Measurements from ENCODE around the gene RAB31.
A peak's percentile ranks its signal among the peaks of the same experiment; 100 is the strongest.

Gene RAB31

DNA sequence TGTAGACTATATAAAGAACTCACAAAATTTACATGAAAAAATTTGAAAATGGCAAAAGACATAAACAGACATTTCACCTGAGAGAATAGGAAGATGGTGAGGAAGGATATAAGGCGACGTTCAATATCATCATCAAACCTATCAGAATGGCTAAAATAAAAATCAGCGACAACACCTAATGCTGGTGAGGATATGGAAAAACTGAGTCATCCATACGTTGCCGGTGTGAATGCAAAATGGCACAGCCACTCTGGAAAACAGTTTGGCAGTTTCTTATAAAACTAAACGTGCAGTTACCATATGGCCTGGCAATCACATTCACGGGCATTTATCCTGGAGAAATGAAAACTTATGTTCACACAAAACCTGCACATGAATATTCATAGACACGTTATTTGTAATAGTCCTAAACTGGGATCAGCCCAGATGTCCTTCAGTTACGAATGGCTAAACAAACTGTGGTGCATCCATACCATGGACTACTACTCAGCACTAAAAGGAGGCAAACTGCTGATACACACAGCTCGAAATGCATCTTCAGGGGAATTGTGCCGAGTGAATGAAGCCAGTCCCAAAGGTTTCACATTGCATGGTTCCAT lies 114.6 kb downstream of the RAB31 start:
- no peak for DNase-seq (ENCODE audit: low read depth)

DNA sequence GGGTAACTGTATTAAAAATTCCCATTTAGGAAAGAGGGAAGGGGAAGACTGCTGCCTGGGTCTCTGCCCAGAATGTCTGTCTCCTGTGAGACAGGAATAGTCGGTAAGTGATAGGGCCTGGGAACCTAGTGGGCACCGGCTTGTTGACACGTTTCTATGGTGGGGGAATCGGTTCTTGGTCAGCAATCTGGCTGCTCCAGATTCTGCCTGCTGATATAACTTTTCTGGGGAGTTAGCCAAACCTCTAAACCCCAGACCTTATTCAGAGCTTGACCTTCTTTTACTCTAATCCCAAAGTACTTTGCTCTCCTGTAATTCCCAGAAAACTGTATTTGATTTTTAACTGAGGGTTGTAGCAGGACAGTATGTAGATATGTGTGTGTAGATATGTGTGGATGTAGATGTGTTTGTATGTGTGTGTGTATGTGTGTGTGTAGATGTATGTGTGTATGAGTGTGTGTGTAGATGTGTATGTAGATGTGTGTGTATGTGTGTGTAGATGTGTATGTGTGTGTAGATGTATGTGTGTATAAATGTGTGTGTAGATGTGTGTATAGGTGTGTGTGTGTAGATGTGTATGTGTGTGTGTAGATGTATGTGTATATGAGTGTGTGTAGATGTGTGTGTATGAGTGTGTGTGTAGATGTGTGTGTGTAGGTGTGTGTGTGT lies 115.8 kb downstream of the RAB31 start:
- DNase-seq (ENCODE audit: low read depth): no peak

DNA sequence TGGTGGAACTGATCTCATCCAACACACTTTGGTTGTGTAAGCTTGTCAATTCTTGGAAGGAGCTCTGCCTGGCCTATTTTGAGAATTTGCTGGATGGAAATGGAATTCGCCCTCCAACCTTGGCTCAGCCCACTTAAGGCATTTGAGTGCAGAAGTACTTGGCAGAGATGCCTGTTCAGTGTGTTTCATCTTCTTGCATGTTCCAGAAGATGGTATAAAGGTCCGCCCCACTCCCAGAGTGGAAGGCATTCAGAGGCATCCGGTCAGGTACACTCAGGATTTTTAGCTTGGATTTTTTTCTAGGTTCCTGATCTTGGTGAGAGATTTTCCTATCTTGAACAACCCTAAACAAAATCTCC lies 116.4 kb downstream of the RAB31 start:
- no peak for DNase-seq (ENCODE audit: low read depth)

DNA sequence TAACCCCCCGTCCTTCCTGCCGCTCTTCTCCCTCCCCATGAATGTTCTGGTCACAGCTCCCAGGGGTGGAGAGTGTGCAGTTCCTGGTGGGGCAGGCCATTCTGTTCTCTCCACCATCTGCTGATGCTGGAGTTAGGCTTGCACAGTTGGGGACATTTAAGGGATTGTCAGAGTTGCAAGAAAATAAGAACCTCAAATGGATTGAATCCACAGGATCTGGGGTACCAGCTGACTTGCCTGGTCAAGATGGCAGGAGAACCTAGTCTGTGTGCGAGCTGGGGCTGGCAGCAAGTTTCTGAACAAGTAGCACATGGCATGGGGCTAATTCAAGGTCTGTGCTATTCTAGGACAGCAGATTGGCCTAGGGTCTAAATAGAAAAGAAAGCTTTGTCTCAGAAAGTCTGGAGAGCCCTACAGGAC lies 116.9 kb downstream of the RAB31 start:
- DNase-seq (ENCODE audit: low read depth): no peak

DNA sequence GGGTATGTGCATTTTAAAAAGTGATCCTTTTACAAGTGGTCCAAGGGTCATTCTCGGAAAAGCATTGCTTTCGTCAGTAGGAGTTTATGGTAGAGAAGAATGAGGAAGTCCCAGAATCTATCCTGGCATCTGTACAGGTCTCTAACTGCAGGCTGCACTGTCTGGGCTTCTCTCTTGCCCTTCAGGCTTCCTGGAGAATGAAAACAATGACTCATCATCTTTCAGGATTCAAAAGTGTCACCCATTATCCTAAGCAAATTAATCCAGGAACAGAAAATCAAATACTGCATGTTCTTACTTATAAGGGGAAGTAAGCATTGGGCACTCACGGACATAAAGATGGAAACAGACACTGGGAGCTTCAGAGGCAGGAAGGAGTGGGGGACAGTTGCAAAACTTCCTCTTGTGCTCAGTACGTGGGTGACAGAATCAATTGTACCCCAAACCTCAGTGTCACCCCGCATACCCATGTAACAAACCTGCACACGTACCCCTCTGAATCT lies 117.5 kb downstream of the RAB31 start:
- peak; percentile 72 for DNase-seq (ENCODE audit: low read depth)

DNA sequence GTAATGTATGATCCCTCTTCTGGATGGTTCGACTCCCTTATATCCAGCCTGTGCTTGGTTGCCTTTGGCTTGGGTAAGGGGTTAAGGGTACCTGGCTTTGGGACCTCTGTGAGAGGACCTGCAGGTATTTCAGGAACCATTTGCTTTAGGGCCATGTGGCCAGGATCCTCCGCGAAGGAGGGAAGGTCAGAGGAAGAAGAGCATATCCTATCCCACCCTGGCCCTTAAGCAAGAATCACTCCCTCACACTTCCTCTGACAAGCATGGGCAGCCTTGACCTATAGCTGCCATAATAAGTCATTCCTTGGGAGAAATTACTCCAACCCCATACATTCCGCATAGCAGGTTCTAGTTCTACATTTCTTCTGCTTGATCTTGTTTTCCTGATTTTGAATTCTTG lies 118.6 kb downstream of the RAB31 start:
- DNase-seq (ENCODE audit: low read depth): no peak

DNA sequence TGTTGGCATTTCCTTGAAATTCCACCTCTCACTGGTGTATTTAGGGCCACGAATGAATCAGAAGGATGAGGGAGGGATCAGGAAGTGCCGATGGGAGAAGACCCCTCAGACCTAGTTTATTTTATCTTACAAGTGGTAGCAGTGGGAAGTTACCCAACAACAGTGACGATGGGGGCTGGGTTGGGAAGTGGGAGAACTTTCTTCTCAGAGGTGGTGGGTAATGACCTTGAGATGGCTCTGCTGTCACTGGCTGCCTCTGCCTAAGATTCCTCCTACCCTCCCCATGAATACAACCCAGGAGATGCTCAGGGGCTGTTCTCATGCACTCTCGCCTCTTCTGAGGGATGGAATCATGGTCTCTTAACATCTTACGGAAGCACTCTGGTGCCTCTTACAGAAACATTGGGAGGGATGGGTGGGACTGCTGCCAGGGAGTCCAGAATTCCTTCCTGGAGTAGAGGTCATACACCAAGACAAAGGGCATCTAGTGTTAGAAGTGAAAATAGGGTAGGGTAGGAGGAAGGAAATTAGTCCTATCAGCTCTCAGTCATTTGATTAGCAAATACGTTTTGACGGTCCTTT lies 119.2 kb downstream of the RAB31 start:
- no peak for DNase-seq (ENCODE audit: low read depth)

DNA sequence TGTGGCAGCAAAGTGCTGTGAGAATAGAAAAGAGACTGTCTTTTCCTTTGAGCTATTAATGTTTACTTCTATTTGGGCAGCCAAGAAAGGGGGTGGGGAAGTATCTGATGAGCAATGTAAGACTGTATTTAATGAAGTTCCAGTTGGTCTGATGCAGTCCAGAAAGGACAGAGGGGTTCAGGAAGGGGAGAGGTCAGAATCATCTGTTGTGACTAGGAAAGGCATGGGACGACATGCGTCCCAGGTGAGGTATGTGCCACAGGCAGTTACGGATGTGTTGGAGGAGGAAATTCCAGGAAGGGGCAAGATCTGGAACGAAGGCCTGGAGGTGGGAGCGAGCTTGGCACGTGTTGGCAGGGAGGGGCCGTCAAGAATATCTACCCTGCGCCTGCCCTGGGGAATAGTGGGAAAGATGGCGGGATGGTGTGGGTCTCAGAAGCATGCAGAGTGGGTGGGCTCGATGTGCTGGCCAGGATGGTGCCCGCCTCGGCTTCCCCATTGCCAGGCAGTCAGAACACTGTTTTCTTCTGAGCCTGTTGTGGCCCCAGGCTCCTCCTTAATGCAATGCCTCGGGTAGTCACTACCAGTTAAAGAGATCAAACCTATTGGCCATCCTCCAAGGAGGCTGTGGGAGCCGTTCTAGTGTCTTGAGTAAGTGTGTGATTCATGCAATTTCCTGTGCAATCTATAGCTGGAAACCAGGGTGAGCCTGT lies 119.8 kb downstream of the RAB31 start:
- peak; percentile 98 for DNase-seq (ENCODE audit: low read depth)

DNA sequence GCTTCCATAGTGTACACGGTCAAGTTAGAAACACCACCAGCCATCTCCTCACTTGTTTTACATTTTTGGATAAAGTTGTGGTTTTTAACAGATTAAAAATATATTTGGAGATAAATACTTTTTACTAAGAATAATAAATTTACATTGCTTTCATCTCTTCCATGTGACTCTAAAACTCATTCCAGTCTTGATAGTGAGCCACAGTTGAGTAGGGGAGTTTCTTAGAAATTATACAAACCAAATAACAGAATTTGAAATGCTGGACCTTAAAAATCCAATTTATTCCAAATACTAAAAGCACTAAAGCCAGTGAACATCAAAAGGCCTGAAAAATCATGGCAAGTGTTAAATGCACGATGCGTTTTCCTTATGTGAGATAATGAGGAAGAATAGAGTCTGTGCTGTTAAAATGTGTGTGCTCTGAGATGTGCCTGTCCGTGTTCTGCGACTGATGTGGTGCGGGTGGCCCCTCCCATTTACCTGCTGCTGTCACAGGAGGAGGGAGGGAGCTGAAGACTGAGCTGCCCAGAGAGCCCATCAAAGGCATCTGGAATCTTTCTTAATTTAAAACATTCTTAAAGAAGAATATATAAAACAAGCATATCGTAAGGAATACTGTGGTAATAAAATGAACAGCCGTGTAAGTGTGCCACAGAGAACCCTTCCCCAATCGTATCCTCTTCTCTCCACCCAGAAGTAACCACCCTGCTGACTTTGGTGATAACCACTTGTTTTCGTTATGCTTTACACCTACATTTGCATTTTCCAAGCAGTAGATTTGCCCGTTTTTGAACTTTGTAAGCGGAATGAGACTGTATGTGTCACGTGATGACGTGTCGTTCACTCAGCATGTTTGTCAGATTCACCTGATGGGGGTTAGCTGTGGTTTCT lies 120.7 kb downstream of the RAB31 start:
- no peak for DNase-seq (ENCODE audit: low read depth)

DNA sequence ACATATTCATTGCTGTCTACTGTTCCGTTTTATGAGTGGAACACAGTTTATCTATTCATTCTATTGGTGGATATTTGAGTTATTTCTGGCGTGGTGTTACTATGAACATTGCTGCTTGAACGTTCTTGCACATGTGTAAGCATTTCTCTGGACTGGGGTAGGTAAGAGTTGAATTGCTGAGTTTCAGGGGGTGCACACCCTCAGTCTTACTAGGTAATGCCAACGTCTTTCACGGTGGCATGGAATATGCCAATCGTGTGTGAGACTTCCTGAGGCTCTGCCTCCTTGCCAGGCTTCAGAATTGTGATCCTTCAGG lies 121.3 kb downstream of the RAB31 start:
- DNase-seq (ENCODE audit: low read depth): no peak

DNA sequence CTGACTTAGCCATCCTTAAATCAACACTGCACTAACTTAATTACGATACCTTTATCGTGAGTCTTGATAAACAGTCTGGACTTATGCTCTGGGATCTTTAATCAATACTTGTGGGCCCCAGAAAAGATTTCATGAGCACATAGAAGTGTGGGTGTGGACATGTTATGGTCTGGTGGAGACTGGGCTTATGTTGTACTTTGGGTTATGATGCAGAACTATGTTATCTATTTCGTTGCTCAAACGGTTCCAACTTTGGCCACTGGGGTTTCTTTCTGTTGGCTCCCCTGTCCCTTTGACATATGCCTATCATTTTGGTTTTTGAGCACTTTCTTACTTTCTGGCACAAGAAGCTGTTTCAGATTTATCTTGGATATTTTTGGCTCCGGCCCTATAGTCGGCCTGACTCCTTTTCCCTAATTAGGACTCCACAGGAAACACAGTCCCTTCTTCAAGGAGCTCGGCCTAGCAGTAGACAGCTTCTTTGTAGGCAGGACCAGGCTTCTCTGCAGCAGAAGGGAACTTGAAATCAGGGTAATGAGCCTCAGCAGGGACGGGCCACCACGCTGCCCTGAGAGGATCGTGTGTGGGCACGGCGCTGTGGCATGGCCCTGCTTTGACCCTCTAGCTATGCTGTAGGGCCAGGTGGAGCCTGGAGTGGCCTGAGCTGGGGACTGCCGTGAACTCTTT lies 123.1 kb downstream of the RAB31 start:
- DNase-seq (ENCODE audit: low read depth): no peak

DNA sequence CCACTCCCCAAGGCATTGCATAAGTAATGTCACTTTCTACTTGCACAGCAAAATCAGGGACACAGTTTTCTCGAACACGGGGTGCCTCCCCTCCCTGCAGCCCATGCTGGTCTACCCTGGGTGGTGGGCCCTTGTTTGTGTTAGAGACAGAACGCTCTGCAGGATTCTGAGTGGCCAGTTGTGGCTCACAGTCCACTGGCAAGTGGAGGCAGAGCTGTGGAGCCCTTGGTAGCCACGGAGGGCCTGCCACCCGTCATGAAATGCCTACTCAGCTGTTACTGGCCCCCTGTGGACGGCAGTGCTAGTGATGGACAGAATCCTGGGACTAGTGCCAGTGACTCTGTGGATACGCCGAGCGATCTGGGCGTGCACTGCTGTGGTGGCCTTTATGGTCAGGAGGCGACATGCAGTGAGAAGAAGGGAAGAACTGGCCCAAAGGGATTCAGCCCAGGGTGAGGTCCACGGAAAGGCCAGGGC lies 123.7 kb downstream of the RAB31 start:
- no peak for DNase-seq (ENCODE audit: low read depth)

DNA sequence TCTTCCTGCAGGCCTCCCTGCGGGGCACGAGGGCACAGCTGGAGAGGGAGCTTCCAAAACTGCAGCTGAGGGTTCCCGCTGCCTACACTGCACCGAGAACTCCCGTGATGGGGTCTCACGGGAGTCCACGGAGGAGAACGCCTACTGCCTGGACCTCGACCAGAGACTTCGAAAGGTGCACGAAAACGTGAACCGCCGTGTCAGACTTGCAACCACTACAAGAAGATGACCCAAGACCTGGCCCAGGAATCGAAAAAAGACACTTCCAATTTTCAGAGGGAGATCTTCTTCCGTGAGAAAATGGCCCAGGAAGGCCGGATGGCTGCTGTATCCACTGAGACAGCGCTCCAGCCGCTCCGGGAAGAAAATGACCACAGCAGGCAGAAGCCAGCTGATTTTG lies 124.8 kb downstream of the RAB31 start:
- DNase-seq (ENCODE audit: low read depth): no peak

DNA sequence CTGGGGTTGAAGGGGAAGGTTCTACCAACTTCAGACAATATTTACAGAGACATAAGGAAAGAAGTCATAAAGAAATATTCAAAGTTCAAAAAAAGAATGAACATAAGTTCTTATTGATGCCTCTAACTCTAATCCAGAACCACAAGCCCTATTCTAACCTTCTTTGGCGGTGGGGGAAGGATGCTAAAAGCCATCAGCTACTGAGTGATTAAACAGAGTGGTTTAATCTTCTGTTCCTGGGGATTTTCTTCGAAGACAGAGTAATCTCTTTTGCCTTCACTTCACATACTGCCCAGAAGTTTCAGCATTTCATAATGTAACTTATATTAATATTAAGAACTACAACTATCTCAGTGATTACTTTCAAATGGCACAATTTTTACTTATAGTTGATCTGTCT lies 126.5 kb downstream of the RAB31 start:
- DNase-seq (ENCODE audit: low read depth): no peak

DNA sequence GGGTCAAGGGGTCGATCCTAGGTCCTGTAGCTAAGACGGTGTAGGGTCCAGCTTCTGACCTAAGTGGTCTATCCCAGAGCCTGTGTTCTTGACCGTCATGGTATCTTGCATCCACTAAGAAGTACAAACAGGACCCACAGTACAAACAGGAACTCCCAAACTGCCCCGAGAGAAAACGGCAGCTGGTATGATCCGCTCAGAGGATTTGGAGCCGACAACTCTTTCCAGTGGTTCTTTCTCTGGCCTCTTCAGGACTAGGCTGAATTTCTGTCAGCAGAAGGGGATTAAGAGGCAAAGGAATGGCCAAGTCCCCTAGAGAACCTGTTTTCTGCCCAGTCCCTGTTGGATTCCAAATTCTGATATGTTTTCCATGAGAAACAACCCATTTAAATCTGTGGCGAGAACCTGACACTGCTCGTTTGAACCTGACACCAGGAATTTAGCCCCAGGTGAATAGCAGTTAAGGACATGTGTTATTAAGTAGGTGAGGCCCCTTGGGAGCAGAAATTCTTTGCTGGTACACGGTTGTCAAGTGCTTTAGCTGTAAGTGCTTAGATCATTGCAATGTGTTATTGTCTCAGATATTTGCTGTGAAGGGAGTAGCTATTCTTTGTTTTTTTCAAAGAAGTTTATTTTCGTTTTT lies 127.1 kb downstream of the RAB31 start:
- DNase-seq (ENCODE audit: low read depth): no peak

DNA sequence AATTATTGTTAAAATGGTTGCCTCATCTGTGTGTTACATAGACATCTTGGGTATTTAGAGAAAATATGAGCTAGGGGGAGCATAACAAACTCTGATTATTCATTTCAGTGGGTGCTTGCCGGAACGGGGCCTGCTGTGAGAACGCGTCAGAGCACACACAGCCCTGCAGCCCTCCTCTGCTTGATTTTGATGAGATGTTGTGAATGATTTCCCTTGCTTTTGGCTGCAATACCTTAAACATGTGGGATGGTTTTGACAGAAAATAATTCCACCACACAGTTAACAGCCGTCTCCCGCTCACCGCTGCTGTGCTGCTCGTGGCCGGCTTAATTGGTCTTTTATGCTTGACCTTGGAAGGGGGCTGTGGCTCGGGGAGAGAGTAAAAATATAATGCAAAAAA lies 127.7 kb downstream of the RAB31 start:
- no peak for DNase-seq (ENCODE audit: low read depth)

DNA sequence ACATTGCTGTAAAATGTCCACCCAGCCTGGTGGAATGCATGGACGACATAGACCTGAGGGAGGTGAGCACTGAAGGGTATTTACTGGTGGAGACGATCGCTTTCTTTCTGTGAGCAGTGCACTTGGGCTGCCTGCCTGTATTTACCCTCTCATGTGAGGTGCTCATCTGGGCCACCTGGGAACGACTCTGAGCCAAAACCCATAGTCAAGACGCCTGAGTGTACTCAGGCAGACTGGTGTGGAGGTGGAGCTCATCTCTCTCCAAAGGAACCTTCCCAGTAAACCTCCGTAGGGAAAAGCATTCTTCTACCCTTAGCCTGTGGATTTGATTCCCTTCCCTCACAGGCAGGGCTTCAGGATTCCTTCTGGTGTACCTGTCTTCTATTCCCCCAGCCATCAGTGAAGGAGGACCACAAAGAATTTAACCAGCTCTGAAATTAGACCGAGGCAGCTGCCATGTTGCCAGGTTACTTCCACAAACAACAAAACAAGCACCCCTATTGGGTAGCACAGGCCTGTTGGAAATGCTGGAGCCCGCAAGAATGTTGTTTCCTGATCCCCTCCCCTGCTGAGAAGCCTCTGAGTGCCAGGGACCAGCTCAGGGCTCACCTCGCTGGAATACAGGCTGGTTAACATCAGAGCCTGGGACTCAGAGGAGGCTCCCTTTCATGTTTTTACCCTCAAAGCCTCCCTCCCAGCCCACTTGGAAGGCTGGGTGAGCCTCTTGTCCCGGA lies 130.2 kb downstream of the RAB31 start:
- DNase-seq (ENCODE audit: low read depth): no peak

DNA sequence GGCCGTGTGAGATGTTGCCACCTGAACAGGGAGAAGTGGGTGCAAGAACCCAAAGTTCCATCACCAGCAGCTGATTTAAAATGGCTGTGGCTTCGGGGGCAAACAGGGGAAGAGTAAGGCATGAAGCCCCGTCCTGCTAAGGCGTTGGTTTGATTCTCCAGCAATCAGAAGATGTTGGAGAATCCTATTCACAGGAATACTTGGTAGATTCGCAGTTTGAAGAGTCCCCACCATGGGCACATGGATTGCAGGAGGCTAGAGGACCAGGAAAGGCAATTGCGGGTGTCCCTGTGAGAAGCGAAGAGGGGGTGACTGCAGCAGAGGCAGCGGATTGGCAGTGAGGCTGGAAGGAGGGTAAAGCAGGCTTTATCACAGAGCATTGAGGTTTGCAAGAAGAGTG lies 131.1 kb downstream of the RAB31 start:
- DNase-seq (ENCODE audit: low read depth): no peak

DNA sequence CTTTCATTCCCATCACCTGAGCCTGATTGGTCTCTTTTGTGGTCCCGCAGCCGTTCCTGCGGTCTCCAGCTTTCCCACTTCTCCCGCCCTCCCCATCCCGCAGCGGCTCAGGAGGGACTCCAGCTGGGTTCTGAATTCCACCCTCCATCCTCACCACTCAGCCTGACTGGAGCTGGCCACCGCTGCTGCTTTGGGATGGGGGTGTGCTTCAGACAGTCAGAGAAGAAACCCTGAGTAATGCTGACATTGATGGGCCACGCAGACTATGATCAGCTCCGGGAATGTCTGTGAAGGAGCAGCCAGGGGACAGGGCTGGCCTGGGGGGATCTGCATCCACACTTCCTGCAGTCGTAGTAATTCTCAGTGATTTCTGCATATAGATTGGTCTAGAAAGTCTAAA lies 131.8 kb downstream of the RAB31 start:
- DNase-seq (ENCODE audit: low read depth): no peak

DNA sequence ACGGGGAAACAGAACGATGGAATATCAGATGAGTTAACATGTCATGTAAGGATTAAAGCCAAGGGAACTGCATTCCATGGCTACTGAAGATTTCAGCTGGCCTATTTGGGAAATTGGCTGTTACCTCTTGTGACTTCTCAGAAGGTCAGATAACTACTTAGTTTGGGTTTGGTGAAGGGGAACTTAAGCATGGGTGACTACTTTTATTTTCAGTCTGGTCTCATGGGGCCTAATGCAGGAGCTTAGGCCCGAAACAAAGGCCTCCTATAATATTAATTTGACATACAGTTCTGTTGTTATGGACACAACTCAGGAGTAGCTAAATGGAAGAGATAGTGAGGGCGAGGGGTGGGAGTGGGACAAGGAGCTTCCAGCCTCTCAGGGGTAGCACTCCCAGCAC lies 133.7 kb downstream of the RAB31 start:
- DNase-seq (ENCODE audit: low read depth): no peak

Measured in non-pigmented ciliary epithelial cell (primary cell).